GM12865 (cell line): Measurements from ENCODE around the gene PPT2.
A peak's percentile ranks its signal among the peaks of the same experiment; 100 is the strongest.

Source experiments
- DNase-seq: peaks from one replicate; pipeline ENCODE4 v3.0.0; 2010; ENCODE audit warnings: low read depth
- H3K4me3 ChIP-seq: 2 replicates; pipeline ENCODE4 v1.5.1; 2011; ENCODE audit warnings: mild to moderate bottlenecking, low read depth, low read length, control low read depth
- TF ChIP-seq, protein P1 (sequence below): IDR thresholded peaks from 2 replicates; pipeline ENCODE4 v1.5.1; 2011; ENCODE audit warnings: low read length, control low read depth, low read depth, inconsistent platforms; ENCODE audit not compliant: insufficient read depth; ENCODE audit errors: missing control alignments

Gene PPT2

GRCh38 chr6:32195902-32196681 lies 42.2 kb downstream of the PPT2 start:
- TF ChIP-seq, protein P1, sequence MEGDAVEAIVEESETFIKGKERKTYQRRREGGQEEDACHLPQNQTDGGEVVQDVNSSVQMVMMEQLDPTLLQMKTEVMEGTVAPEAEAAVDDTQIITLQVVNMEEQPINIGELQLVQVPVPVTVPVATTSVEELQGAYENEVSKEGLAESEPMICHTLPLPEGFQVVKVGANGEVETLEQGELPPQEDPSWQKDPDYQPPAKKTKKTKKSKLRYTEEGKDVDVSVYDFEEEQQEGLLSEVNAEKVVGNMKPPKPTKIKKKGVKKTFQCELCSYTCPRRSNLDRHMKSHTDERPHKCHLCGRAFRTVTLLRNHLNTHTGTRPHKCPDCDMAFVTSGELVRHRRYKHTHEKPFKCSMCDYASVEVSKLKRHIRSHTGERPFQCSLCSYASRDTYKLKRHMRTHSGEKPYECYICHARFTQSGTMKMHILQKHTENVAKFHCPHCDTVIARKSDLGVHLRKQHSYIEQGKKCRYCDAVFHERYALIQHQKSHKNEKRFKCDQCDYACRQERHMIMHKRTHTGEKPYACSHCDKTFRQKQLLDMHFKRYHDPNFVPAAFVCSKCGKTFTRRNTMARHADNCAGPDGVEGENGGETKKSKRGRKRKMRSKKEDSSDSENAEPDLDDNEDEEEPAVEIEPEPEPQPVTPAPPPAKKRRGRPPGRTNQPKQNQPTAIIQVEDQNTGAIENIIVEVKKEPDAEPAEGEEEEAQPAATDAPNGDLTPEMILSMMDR: no peak
- DNase-seq: peak; percentile 91
- peak overlapping the region; percentile 86 for H3K4me3 ChIP-seq

- TF ChIP-seq, protein P1: peak; percentile 16
- peak; percentile 63 for DNase-seq
- peak overlapping the region; percentile 86 for H3K4me3 ChIP-seq
Observed at GRCh38 chr6:32196682-32197616, 43.0 kb downstream of the PPT2 start.

GRCh38 chr6:32198345-32198696 lies 44.4 kb downstream of the PPT2 start:
- DNase-seq: no peak
- no peak overlapping the region for H3K4me3 ChIP-seq

DNA sequence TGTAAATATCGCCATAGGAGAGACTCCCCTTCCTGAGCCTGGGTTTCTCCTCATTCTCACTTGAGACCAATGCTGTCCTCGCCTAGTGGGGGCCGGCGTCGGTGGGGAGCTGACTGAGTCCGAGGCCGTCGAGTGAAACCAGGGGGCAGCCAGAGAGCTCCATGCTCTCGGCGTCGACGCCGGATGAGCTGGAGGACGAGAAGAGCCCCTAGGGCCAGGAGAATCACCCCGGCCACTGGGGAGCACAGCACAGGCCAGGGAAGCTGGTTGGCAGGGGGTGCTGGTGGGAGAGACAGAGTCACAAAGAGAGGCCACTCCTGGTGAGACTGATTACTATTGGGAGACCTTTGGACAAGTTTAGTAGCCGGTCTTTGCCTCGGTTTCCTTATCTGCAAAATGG lies 44.9 kb downstream of the PPT2 start:
- TF ChIP-seq, protein P1: no peak
- no peak overlapping the region for H3K4me3 ChIP-seq
- DNase-seq: no peak

More at GRCh38 chr6:32198345-32198696, 44.4 kb downstream of the PPT2 start:
- TF ChIP-seq, protein P1: no peak

GRCh38 chr6:32200711-32201475 lies 47.0 kb downstream of the PPT2 start:
- TF ChIP-seq, protein P1: no peak
- no peak for DNase-seq
- no peak overlapping the region for H3K4me3 ChIP-seq

DNA sequence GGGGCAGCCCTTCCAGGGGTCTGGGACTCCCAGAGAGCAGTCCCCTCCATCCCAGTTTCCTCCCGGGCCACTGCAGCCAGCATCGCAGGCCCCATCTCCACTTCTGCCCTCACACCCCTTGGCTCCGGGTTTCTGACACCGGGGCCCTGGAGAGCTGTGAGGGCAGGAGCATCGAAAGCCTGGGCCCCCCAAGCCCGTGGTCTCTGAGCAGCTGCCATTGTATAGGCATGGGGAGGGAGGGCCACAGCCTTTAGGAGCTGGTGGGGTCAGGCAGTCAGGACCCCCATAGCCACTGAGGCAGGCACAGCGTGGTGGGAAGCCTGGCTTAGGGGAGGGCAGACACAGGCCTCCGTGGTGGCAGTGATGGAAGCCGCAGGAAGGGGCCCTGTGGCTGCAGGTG lies 48.2 kb downstream of the PPT2 start:
- no peak for DNase-seq
- H3K4me3 ChIP-seq: no peak overlapping the region
- TF ChIP-seq, protein P1: no peak
